Calu3 (cell line): ENCODE results near the gene STH. TPM values are rescaled to one million over a fixed set of nuclear protein-coding genes. Genes with fewer than 3 reads are reported as not detected.

Experiments used
- BruUV-seq: library from RNA; stranded (reverse); fragments of 400-500 nt; replicated peaks from 2 replicates; lab custom pipeline; 2021; lab: Mats Ljungman, UMichigan
- CTCF ChIA-PET: fragments of 300-600 bp; sonication (Branson Sonifier 250); formaldehyde crosslinking; loops from one replicate; lab custom pipeline; 2022; ENCODE audit warnings: antibody characterized with exemption; lab: Charles Lee
- DNase-seq: peaks from one replicate; pipeline ENCODE4 v3.0.0; 2022
- H3K27ac Mint-ChIP-seq: one replicate; pipeline ENCODE4 v1.8.0; 2022; ENCODE audit warnings: mixed read lengths; ENCODE audit not compliant: unreplicated experiment
- H3K27me3 Mint-ChIP-seq: one replicate; pipeline ENCODE4 v1.8.0; 2022; ENCODE audit warnings: mixed read lengths; ENCODE audit not compliant: unreplicated experiment
- H3K36me3 Mint-ChIP-seq: one replicate; pipeline ENCODE4 v1.8.0; 2022; ENCODE audit warnings: mild to moderate bottlenecking, moderate library complexity, mixed read lengths; ENCODE audit not compliant: insufficient read depth, unreplicated experiment
- H3K4me1 Mint-ChIP-seq: one replicate; pipeline ENCODE4 v1.8.0; 2022; ENCODE audit warnings: mild to moderate bottlenecking, low read depth, mixed read lengths; ENCODE audit not compliant: unreplicated experiment
- H3K4me3 Mint-ChIP-seq: one replicate; pipeline ENCODE4 v1.8.0; 2022; ENCODE audit warnings: mild to moderate bottlenecking, low read depth, moderate library complexity, mixed read lengths; ENCODE audit not compliant: unreplicated experiment
- H3K9me3 Mint-ChIP-seq: one replicate; pipeline ENCODE4 v1.8.0; 2022; ENCODE audit warnings: low read depth, mixed read lengths; ENCODE audit not compliant: unreplicated experiment
- intact Hi-C: fragments of 100-400 bp; cut with micrococcal nuclease; formaldehyde crosslinking; loops from one replicate; pipeline ENCODE4 v1.10.0; 2022; ENCODE audit not compliant: unreplicated experiment
- total RNA-seq: library from RNA; stranded (reverse); gene quantifications from 2 replicates; pipeline ENCODE4 v1.2.3, GENCODE V29; 2022
- TF ChIP-seq, protein P1 (sequence below): fragments of 200-600 bp; IDR thresholded peaks from one replicate; pipeline ENCODE4 v1.8.0; 2022; ENCODE audit warnings: antibody characterized with exemption; ENCODE audit not compliant: unreplicated experiment

The STH gene
- total RNA-seq, 1 experiment from 2014 or later, result not detected

DNA sequence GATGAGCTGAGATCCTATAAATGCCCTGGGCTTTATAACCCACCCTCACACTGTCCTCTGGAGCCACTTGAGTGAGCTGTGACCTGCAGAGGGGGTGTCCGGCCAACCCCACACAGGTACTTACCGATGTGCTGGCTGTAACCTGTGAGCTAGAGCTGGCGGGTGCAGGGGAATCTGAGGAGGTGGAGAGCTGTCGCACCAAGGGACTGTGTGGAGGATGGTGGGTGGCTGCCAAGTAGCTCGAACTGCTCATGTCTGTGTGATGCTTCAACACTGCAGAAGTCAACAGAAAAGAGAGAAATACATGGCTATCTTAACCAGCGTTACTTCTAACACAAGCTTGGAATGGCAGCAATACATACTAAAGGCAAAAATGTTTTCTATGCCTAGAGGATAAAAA is 39.4 kb downstream of the STH start:
- TF ChIP-seq, protein P1, sequence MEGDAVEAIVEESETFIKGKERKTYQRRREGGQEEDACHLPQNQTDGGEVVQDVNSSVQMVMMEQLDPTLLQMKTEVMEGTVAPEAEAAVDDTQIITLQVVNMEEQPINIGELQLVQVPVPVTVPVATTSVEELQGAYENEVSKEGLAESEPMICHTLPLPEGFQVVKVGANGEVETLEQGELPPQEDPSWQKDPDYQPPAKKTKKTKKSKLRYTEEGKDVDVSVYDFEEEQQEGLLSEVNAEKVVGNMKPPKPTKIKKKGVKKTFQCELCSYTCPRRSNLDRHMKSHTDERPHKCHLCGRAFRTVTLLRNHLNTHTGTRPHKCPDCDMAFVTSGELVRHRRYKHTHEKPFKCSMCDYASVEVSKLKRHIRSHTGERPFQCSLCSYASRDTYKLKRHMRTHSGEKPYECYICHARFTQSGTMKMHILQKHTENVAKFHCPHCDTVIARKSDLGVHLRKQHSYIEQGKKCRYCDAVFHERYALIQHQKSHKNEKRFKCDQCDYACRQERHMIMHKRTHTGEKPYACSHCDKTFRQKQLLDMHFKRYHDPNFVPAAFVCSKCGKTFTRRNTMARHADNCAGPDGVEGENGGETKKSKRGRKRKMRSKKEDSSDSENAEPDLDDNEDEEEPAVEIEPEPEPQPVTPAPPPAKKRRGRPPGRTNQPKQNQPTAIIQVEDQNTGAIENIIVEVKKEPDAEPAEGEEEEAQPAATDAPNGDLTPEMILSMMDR, result no peak
- no peak overlapping the region for H3K4me3 Mint-ChIP-seq
- no TSS peak for BruUV-seq
- CTCF ChIA-PET, result interaction anchor here (0.6 kb wide), 1 partner anchor 83 kb away, joined by 4 read pairs; no protein-coding TSS in a partner anchor
- no peak for DNase-seq
- peaks cover under 1% of the 10 kb centered on the region for H3K4me1 Mint-ChIP-seq
- no peaks in the 10 kb centered on the region for H3K9me3 Mint-ChIP-seq
- peaks cover 81% of the 10 kb centered on the region for H3K36me3 Mint-ChIP-seq
- intact Hi-C loops, result no loop called here
- peak overlapping the region; percentile 13 for H3K27ac Mint-ChIP-seq
- no peaks in the 10 kb centered on the region for H3K27me3 Mint-ChIP-seq

DNA sequence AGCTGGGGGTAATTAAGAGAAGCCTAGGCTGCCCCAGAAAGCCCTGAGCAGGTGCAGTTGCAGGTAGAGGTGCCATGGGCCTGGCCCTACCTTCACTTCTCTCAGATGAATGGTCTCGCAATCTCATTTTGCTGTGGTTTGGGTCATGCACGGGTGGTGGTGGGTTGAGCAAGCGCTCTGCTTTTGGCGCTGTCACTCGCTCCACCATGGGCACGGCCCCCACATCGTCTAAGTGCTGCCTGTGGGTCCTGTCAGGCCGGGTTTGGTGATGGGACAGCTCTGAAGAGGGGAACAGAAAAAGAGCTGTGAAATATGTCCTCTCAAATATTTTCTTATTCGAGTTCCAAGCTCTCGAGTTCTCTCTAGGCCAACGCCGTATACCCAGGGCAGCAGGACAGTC is 39.9 kb downstream of the STH start:
- Mint-ChIP-seq H3K27ac (no peak overlapping the region), H3K27me3 (no peaks in the 10 kb centered on the region), H3K36me3 (peaks cover 81% of the 10 kb centered on the region), H3K9me3 (no peaks in the 10 kb centered on the region), H3K4me1 (peaks cover 6% of the 10 kb centered on the region), H3K4me3 (no peak overlapping the region)
- DNase-seq, result no peak
- no TSS peak for BruUV-seq
- CTCF ChIA-PET, result interaction anchor here (0.6 kb wide), 1 partner anchor 83 kb away, joined by 4 read pairs; no protein-coding TSS in a partner anchor
- intact Hi-C loops, result no loop called here
- TF ChIP-seq, protein P1, result no peak

DNA sequence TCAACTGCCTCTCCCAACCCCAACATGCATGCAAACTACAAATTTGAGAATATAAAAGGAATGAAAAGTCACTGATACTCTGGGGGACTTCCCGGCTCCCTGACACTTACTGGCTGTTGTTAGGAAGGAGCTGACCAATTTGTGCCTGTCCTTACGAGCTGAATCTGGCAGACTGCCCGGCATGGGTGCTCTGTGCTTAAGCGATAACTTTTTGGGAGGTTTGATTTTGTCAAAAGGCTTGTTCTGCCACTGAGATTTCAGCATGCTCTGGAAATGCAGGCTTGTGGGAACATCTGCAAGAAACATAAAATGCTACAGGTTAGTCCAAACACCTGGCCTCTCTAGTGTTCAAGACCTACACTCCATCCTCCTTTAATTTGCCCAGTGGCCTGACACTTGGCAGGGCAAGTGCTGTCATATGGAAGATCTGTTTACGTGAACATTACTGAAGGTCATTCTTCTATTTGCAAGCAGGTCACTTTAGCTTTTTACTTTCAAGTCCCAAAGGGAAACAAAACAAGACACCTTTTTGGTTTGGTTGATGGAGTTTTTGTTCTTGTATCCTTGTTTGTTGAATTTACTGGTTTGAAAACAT is 40.6 kb downstream of the STH start:
- CTCF ChIA-PET, result interaction anchor here (0.8 kb wide), 1 partner anchor 19 kb away, joined by 4 read pairs; no protein-coding TSS in a partner anchor
- no peaks in the 10 kb centered on the region for H3K27me3 Mint-ChIP-seq
- peaks cover 82% of the 10 kb centered on the region for H3K36me3 Mint-ChIP-seq
- H3K4me1 Mint-ChIP-seq, result peaks cover 13% of the 10 kb centered on the region
- TF ChIP-seq, protein P1, result no peak
- no peak for DNase-seq
- H3K27ac Mint-ChIP-seq, result no peak overlapping the region
- H3K9me3 Mint-ChIP-seq, result no peaks in the 10 kb centered on the region
- intact Hi-C loops, result loop anchor here (5.0 kb wide), 1 partner anchor 37 kb away; no protein-coding TSS in a partner anchor
- no TSS peak for BruUV-seq
- no peak overlapping the region for H3K4me3 Mint-ChIP-seq

DNA sequence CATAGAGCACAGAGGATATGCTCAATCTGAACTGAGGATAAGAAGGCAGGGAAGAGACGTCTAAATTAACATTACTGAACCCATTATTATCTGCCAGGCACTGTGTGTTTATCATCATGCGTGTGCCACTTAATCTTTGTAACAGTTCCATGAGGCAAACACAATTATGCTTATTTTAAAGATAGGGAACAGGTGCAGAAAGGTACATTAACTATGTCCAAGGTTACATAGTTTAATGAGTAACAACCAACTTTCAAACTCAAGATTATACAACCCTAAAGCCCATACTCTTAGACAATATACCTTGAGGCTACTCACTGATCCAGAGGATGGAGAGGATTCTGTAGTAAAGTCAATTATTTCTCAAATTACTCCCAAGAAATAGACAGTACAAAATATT is 43.2 kb downstream of the STH start:
- H3K4me3 Mint-ChIP-seq, result no peak overlapping the region
- no TSS peak for BruUV-seq
- CTCF ChIA-PET, result interaction anchor here (0.9 kb wide), 1 partner anchor 151 kb away, joined by 3 read pairs; the partner anchor contains the start of gene KANSL1
- TF ChIP-seq, protein P1, result no peak
- H3K4me1 Mint-ChIP-seq, result peaks cover 17% of the 10 kb centered on the region
- intact Hi-C loops, result loop anchor here (5.0 kb wide), 1 partner anchor 40 kb away; no protein-coding TSS in a partner anchor
- no peaks in the 10 kb centered on the region for H3K9me3 Mint-ChIP-seq
- H3K27ac Mint-ChIP-seq, result no peak overlapping the region
- H3K36me3 Mint-ChIP-seq, result peaks cover 87% of the 10 kb centered on the region
- DNase-seq, result no peak
- no peaks in the 10 kb centered on the region for H3K27me3 Mint-ChIP-seq
